ENCODE measurements around the gene RUSC1.
"Not testable (repeated sequence)": the region's sequence is repeated elsewhere in the genome, so short reads cannot be mapped to it uniquely, and the experiment has no call there.

Gene RUSC1

GRCh38 chr1:155320661-155321617 lies at the start of gene RUSC1:
Gene RUSC1, plus strand, starts transcription at chr1:155320894. Its CDS starts 880 bp downstream, at chr1:155321774.
- peak; percentile 58 for DNase-seq (ENCODE audit: low spot score)

GRCh38 chr1:155272466-155273342 lies 48.0 kb upstream of the RUSC1 start:
- DNase-seq (ENCODE audit: low spot score) = no peak

GRCh38 chr1:155273343-155274245 lies 47.1 kb upstream of the RUSC1 start, which contains the start of gene CLK2:
Gene CLK2, minus strand, starts transcription at chr1:155273504. Its CDS starts 2,527 bp downstream, at chr1:155270977.
- DNase-seq (ENCODE audit: low spot score) = peak; percentile 88

- DNase-seq (ENCODE audit: low spot score) = peak; percentile 97
These were observed 43.4 kb upstream of the RUSC1 start, which contains the start of gene HCN3 for GRCh38 chr1:155277070-155277901. Gene HCN3, plus strand, starts transcription at chr1:155277463. Its CDS starts 128 bp downstream, at chr1:155277591.

- peak; percentile 24 for DNase-seq (ENCODE audit: low spot score)
These were observed 42.6 kb upstream of the RUSC1 start for GRCh38 chr1:155277902-155278688.

DNA sequence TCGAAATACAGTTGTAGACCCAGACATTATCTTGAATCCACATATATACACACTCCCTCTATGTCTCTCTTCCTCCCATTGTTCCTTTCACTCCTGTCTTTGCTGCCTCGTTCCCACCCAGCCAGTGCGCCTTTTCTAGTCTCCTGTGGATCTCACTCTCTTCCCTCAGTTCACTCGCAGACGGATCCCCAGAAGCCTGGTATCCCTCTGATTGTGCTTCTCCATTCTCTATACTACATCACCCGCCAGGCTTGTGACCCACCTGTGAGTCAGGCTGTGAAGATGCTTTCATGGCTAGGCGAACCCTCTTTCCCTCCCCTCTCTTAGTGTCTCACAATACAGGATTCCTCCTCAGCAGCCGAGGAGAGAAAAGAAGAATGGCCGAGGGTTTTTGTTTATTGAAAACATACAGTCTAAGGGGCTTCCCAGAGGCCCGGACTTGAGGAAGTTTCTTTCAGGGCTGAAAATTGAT lies 42.0 kb upstream of the RUSC1 start:
- DNase-seq (ENCODE audit: low spot score) = no peak

DNA sequence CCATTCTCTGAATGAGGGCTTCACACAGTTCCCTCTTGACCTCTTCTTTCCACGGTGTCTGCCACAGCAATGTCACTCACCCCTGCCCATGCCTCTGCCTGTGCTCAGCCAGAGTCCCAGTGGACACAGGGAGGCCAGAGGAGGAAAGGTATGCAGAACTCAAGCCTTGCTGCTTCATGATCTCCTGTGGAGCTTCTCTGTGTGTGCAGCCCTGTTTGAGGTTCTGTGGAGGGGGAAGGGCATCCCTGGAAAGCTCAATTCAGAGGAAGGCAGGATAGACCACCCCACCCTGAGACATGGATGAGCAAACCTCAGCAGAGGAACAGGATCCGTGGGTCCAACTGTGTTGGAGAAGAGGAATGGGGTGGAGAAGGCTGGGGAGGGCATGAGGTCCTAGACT lies 41.4 kb upstream of the RUSC1 start:
- no peak for DNase-seq (ENCODE audit: low spot score)

- DNase-seq (ENCODE audit: low spot score) = no peak
These were observed 38.1 kb upstream of the RUSC1 start for GRCh38 chr1:155282488-155283091.

DNA sequence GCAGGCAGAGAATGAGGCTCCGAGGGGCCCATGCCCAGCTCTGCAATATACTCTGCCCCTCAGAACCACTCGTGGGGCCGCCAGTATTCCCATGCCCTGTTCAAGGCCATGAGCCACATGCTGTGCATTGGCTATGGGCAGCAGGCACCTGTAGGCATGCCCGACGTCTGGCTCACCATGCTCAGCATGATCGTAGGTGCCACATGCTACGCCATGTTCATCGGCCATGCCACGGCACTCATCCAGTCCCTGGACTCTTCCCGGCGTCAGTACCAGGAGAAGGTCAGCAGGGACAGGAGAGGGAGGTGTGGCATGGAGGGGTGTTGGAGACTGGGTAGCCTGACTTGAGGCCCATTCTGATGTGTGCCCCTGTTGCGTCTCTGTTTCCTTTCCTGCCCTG lies 36.2 kb upstream of the RUSC1 start:
- no peak for DNase-seq (ENCODE audit: low spot score)

- DNase-seq (ENCODE audit: low spot score) = no peak
These were observed 35.6 kb upstream of the RUSC1 start for GRCh38 chr1:155285063-155285462.

DNA sequence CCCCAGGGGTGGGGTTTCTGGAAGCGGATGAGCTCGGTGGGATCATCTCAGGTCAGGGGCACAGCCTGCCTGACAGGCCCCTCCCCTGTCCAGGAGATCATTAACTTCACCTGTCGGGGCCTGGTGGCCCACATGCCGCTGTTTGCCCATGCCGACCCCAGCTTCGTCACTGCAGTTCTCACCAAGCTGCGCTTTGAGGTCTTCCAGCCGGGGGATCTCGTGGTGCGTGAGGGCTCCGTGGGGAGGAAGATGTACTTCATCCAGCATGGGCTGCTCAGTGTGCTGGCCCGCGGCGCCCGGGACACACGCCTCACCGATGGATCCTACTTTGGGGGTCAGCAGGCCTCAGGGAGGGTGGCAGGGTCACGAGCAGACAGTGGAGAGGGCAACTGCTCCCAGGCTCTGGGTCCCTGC lies 35.1 kb upstream of the RUSC1 start:
- no peak for DNase-seq (ENCODE audit: low spot score)

- DNase-seq (ENCODE audit: low spot score) = no peak
These were observed 34.1 kb upstream of the RUSC1 start for GRCh38 chr1:155286544-155286943.

- no peak for DNase-seq (ENCODE audit: low spot score)
These were observed 32.6 kb upstream of the RUSC1 start for GRCh38 chr1:155287987-155288543.

DNA sequence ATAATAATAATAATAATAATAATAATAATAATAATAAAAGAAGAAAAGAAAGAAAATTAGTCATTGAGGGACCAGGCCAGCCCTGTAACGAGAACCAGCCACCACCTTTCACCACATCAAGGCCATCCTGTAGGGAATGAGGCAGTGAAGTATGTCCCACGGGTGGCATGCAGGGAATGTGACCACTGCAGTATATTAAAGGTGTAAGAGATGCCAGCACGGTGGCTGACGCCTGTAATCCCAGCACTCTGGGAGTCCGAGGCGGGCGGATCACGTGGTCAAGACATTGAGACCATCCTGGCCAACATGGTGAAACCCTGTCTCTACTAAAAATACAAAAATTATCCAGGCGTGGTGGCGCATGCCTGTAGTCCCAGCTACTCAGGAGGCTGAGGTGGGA lies 29.7 kb upstream of the RUSC1 start:
- not testable (repeated sequence) for DNase-seq (ENCODE audit: low spot score)

- no peak for DNase-seq (ENCODE audit: low spot score)
These were observed 27.5 kb upstream of the RUSC1 start for GRCh38 chr1:155293086-155293749.

- no peak for DNase-seq (ENCODE audit: low spot score)
These were observed 26.0 kb upstream of the RUSC1 start for GRCh38 chr1:155294520-155295182.

DNA sequence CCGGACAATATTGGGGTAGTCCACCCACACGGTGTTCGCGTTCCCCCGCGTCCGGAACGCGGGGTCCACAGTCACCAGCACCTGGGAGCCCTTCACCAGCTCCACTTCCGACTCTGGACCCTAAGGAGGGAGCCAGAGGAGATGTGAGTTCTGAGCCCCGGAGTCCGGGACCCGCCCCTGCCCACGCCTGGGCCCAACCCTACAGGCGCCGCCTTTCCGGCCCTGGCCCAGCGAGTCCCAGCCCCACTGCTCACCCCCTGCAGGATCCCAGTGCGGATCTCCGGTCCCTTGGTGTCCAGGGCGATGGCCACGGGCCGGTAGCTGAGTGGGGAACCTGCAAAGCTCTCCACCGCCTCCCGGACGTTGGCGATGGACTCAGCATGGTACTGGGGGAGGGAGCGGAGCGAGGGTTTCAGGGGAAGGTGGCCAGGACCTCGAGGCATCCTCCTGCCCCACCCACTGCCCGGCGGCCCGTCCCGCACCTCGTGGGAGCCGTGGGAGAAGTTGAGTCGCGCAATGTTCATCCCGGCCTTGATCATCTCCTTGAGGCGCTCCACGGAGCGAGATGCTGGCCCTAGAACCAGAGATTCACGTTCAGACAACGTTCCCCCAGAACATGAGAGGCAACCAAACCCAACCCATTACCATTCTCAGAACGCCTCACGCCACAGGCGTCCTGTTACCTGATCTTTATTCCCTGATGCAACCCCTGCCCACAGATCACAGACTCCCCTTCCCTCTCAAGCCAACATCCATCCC lies 25.3 kb upstream of the RUSC1 start:
- DNase-seq (ENCODE audit: low spot score) = no peak
